Keratinocyte (primary cell): ENCODE results near the gene STK32B.

Experiments used
- EZH2 ChIP-seq: IDR thresholded peaks from one replicate; pipeline ENCODE4 v1.6.1; 2012; ENCODE audit warnings: inconsistent platforms, mild to moderate bottlenecking, low read length, moderate library complexity
- TF ChIP-seq, protein P1 (sequence below), 3 experiments: IDR thresholded peaks in 1 of 3; conservative IDR thresholded peaks in 1 of 3; optimal IDR thresholded peaks in 1 of 3; 2 replicates in 2 of 3; 3 replicates in 1 of 3; pipeline versions ENCODE3 to v1.5.1; 2011; ENCODE audit warnings: low read length in 3 of 3, mild to moderate bottlenecking in 3 of 3, moderate library complexity in 2 of 3, control low read depth in 1 of 3, inconsistent platforms in 1 of 3; ENCODE audit not compliant: insufficient read depth in 2 of 3; ENCODE audit errors: extremely low read depth in 1 of 3

DNA sequence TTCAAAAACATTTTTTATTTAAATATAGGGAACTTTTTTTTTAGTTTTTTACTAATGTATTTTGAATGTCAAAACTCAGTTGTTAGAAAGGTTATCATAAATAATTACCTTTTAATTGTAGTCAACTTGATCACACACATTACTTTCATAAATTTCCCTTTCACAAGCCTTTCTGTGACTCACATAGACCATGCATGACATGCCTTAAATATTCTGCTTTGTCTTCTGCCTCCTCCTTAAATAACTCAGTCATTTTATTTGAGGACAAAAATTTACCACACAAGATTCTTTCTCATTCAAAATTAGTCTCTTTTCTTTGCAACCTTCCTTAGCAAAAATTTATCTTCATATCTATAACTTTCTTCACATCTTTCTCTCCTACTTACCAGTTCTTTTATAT is 437.1 kb downstream of the STK32B start:
- TF ChIP-seq, protein P1, sequence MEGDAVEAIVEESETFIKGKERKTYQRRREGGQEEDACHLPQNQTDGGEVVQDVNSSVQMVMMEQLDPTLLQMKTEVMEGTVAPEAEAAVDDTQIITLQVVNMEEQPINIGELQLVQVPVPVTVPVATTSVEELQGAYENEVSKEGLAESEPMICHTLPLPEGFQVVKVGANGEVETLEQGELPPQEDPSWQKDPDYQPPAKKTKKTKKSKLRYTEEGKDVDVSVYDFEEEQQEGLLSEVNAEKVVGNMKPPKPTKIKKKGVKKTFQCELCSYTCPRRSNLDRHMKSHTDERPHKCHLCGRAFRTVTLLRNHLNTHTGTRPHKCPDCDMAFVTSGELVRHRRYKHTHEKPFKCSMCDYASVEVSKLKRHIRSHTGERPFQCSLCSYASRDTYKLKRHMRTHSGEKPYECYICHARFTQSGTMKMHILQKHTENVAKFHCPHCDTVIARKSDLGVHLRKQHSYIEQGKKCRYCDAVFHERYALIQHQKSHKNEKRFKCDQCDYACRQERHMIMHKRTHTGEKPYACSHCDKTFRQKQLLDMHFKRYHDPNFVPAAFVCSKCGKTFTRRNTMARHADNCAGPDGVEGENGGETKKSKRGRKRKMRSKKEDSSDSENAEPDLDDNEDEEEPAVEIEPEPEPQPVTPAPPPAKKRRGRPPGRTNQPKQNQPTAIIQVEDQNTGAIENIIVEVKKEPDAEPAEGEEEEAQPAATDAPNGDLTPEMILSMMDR (optimal IDR thresholded peaks at IDR 0.05 in 1 of 3, IDR thresholded peaks at IDR 0.05 in 1 of 3, conservative IDR thresholded peaks at IDR 0.05 in 1 of 3; ENCODE audit: extremely low read depth in 1 of 3, insufficient read depth in 2 of 3, low read length in 3 of 3): no peak
- no peak for TF ChIP-seq EZH2
